Left ventricle myocardium inferior (tissue), 1 donor: Measurements from ENCODE around the gene SMTN. TPM values are rescaled to one million over a fixed set of nuclear protein-coding genes. Genes with fewer than 3 reads are reported as not detected.
"Not testable (repeated sequence)": the region's sequence is repeated elsewhere in the genome, so short reads cannot be mapped to it uniquely, and the experiment has no call there.

Experiments
- DNase-seq: peaks from one replicate; pipeline ENCODE4 v3.0.0-alpha.2; 2020
- H3K27ac ChIP-seq: fragments of 200-600 bp; replicated peaks from 2 replicates; pipeline ENCODE4 v1.8.0; 2021
- H3K27me3 ChIP-seq: fragments of 200-600 bp; 2 replicates; pipeline ENCODE4 v1.8.0; 2021; ENCODE audit warnings: low read depth
- H3K36me3 ChIP-seq: fragments of 200-600 bp; 2 replicates; pipeline ENCODE4 v1.8.0; 2021
- H3K4me1 ChIP-seq: fragments of 200-600 bp; 2 replicates; pipeline ENCODE4 v1.8.0; 2021
- H3K4me3 ChIP-seq: fragments of 200-600 bp; 2 replicates; pipeline ENCODE4 v1.8.0; 2021; ENCODE audit warnings: mild to moderate bottlenecking, moderate library complexity
- H3K9me3 ChIP-seq: fragments of 200-600 bp; replicated peaks from 2 replicates; pipeline ENCODE4 v1.8.0; 2021
- CTCF ChIP-seq: fragments of 200-600 bp; IDR thresholded peaks from 2 replicates; pipeline ENCODE4 v1.8.0; 2021; ENCODE audit warnings: antibody characterized with exemption, mild to moderate bottlenecking, borderline replicate concordance
- intact Hi-C: fragments of 100-400 bp; cut with micrococcal nuclease; formaldehyde crosslinking; loops from one replicate; pipeline ENCODE4 v1.11.0; 2022
- total RNA-seq: library from RNA; stranded (reverse); fragmentation: NEBNext Ultra II Directional; extraction: Animal tissue kit (Norgen Biotek cat#: 25700); gene quantifications from one replicate; pipeline ENCODE4 v1.2.1, GENCODE V29; 2021
- donor health status: DM: no; HTN: yes; CAD: no; lungs with severe emphysema.

Gene SMTN
- total RNA-seq, 1 donor from 2014 or later: 245 TPM

- Histone ChIP-seq H3K36me3 (no peaks in the 10 kb centered on the region), H3K4me3 (no peak overlapping the region), H3K27me3 (no peaks in the 10 kb centered on the region), H3K9me3 (no peaks in the 10 kb centered on the region), H3K27ac (no peak overlapping the region), H3K4me1 (no peaks in the 10 kb centered on the region)
- no peak for DNase-seq
- intact Hi-C loops: no loop called here
- TF ChIP-seq CTCF: no peak
Measured at GRCh38 chr22:31062566-31063230, 18.4 kb upstream of the SMTN start.

- H3K36me3 ChIP-seq: no peaks in the 10 kb centered on the region
- DNase-seq: no peak
- H3K4me1 ChIP-seq: no peaks in the 10 kb centered on the region
- H3K4me3 ChIP-seq: no peak overlapping the region
- H3K27ac ChIP-seq: no peak overlapping the region
- no peaks in the 10 kb centered on the region for H3K27me3 ChIP-seq
- H3K9me3 ChIP-seq: no peaks in the 10 kb centered on the region
- no peak for TF ChIP-seq CTCF
- intact Hi-C loops: no loop called here
Measured at GRCh38 chr22:31064369-31064768, 16.7 kb upstream of the SMTN start.

- H3K36me3 ChIP-seq: no peaks in the 10 kb centered on the region
- H3K27ac ChIP-seq: no peak overlapping the region
- intact Hi-C loops: no loop called here
- H3K4me1 ChIP-seq: peaks cover 7% of the 10 kb centered on the region
- no peaks in the 10 kb centered on the region for H3K9me3 ChIP-seq
- DNase-seq: no peak
- TF ChIP-seq CTCF: no peak
- H3K4me3 ChIP-seq: no peak overlapping the region
- H3K27me3 ChIP-seq: no peaks in the 10 kb centered on the region
Measured at GRCh38 chr22:31068970-31069369, 12.1 kb upstream of the SMTN start.

- H3K27me3 ChIP-seq, H3K4me3 ChIP-seq, H3K36me3 ChIP-seq, H3K27ac ChIP-seq, DNase-seq, H3K9me3 ChIP-seq, intact Hi-C loops: not testable (repeated sequence)
- peaks cover 12% of the 10 kb centered on the region for H3K4me1 ChIP-seq
Measured at GRCh38 chr22:31069691-31070314, 11.3 kb upstream of the SMTN start.

- H3K27me3 ChIP-seq, H3K9me3 ChIP-seq, DNase-seq, H3K36me3 ChIP-seq, H3K4me3 ChIP-seq, intact Hi-C loops: not testable (repeated sequence)
- Histone ChIP-seq H3K27ac (peak overlapping the region; percentile 86), H3K4me1 (peaks cover 34% of the 10 kb centered on the region)
Measured at GRCh38 chr22:31073125-31073524, 8.0 kb upstream of the SMTN start.

GRCh38 chr22:31073545-31074145, 7.5 kb upstream of the SMTN start:
- H3K4me3 ChIP-seq, H3K36me3 ChIP-seq, intact Hi-C loops, H3K27me3 ChIP-seq, H3K9me3 ChIP-seq, DNase-seq: not testable (repeated sequence)
- Histone ChIP-seq H3K27ac (peak overlapping the region; percentile 86), H3K4me1 (peaks cover 34% of the 10 kb centered on the region)

- peaks cover 43% of the 10 kb centered on the region for H3K4me1 ChIP-seq
- H3K27ac ChIP-seq: peak overlapping the region; percentile 86
- no peak for TF ChIP-seq CTCF
- H3K36me3 ChIP-seq: no peaks in the 10 kb centered on the region
- intact Hi-C loops: no loop called here
- no peak overlapping the region for H3K4me3 ChIP-seq
- DNase-seq: peak; percentile 93
- H3K9me3 ChIP-seq: no peaks in the 10 kb centered on the region
- no peaks in the 10 kb centered on the region for H3K27me3 ChIP-seq
Measured at GRCh38 chr22:31075961-31076360, 5.2 kb upstream of the SMTN start.
